GM21447 (cell line): Measurements from ENCODE around the gene SEC14L6.

Experiments
- ATAC-seq: cut with Tn5 transposase; IDR thresholded peaks from one replicate; pipeline ENCODE4 v1.9.1; 2021; ENCODE audit not compliant: unreplicated experiment

SEC14L6 gene

DNA sequence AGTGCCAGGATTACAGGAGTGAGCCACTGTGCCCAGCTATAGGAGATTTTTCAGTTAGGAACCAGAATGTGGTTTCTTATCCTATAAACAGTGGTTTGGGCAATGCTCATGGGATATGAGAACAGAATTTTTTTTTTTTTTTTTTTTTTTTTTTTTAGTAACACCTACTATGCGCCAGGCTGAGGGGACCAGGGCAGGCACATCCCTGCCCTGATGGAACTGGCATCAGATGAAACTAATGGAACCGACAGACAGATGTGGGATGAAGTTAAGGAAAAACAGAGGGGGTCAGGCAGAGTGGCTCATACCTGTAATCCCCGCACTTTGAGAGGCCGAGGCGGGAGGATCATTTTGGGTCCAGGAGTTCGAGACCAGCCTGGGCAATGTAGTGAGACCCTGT is 45.9 kb downstream of the SEC14L6 start:
- ATAC-seq = no peak

- no peak for ATAC-seq
Observed at GRCh38 chr22:30497466-30498150, 48.9 kb downstream of the SEC14L6 start.

DNA sequence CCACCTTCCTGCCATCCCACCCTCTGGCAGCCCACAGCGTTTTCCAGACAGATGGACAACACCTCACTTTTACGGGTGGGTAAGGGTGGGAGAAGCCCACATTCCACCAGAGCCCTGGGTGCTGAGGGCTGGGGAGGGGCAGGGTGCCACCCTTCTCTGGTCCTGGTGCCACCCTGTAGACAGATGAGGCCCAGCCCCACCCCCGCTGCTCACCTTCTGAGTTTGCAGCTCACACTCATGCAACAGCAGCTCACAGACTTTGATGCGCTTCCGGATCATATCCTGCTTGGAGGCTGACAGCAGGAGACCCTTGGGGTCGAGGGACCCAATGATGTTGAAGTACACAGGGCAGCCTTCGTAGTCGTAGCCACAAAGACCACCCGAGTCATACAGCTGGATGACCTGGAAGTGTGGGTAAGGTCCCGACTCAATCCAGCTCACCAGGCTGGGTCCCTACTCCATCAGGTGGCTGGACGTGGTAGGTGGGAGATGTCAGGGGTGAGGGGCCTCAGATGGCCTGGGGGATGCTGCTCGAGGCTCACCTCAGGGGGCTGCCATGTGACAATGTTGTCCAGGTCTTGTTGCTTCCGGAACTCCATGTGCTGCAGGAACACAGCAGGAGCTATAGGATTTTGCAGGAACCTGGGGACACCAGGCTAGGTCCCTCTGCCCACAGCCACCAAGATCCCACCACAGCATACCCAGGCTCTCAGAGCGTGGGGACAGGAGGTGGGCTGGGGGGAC is 51.3 kb downstream of the SEC14L6 start:
- ATAC-seq = no peak

DNA sequence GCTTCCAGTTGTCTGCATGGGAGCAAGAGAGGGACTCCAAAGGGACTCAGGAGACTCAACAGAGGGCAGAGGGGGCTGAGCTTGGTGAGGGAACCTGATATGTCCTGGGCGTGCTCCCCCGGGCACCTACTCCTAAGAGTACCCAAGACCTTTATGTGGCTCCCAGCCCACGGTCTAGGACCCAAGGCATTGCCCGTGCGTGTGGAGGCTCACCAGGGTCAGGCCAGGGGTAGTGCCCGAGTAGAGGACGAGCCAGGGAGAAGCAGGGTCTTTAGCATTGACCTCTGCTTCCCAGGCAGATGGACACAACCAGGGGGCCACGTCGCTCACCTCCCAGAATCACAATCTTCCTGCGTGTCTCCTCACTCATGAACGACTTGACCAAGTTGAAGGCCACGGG is 54.4 kb downstream of the SEC14L6 start:
- ATAC-seq = no peak

GRCh38 chr22:30491381-30491780 is 55.2 kb downstream of the SEC14L6 start:
- ATAC-seq = no peak

DNA sequence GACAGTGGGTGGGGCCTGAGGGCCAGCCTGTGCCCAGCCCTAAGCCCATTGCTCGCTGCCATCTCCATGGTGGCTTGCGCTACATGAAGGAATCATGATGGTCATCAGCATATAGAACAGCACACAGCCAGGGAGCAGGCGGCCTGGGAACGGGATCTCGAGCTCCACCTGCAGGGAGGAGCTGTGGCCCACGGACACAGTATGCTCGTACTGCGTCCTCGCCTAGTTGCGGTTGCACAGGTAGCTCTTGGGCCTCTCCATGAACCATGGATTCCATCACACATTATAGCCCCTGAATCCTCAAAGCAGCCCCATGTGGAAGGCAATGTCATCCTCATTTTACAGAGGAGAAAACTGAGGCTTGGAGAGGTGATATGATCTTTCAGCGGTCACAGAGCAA is 56.1 kb downstream of the SEC14L6 start:
- ATAC-seq = no peak

GRCh38 chr22:30488121-30488520 is 58.4 kb downstream of the SEC14L6 start:
- no peak for ATAC-seq

GRCh38 chr22:30486661-30487115 is 59.9 kb downstream of the SEC14L6 start:
- no peak for ATAC-seq

GRCh38 chr22:30486118-30486517 is 60.4 kb downstream of the SEC14L6 start:
- ATAC-seq = no peak

DNA sequence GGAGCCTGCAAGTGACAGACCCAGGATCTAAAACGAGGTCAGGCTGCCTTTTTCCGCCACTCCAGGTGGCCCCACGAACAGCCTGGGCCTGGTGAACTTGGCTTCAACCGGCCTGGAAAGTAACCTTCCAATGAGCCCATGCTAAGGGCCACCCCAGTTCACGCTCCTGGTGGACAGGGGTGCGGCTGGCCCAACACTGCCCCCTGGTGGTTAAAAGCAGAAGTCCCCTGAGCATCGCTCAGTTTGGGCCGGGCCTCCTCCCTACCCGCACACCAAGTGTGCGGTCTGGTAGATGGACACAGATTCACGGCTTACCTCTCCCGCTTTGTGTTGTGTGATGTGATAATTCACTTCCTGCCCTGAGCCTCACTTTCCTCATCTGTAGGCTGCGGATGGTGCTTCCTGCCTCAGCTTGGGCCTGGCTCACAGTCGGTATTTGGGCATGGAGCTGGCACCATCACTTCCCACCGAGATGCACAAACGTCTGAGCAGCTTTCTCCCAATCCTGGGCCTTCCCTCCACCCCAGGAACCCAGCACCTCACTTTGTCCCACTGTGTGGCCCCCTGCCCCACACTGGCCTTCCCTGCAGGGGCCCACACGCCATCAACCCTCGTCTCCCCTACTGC is 61.1 kb downstream of the SEC14L6 start:
- ATAC-seq = no peak

- no peak for ATAC-seq
Observed at GRCh38 chr22:30483169-30483568, 63.4 kb downstream of the SEC14L6 start.

GRCh38 chr22:30481711-30482110 is 64.8 kb downstream of the SEC14L6 start:
- ATAC-seq = no peak

DNA sequence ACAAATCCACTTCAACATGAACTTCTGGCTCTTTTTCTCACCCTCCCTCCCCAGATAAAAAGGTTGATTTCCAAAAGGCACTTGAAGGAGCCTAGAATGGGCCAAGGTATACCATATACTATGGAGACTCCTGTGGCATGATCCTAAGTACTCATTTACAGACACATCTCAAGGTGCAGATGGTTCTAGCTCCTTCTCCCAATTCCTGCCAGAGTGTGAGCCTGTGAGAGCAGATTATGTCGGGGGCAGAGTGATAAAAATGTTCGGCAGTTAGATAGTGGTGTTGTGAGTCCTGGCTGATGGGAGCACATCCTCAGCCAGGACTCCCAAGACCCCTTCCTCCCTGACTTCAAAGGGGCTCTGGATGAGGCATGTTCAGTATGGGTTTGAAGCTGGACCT is 66.6 kb downstream of the SEC14L6 start:
- no peak for ATAC-seq

GRCh38 chr22:30474683-30475424 is 71.7 kb downstream of the SEC14L6 start:
- no peak for ATAC-seq

GRCh38 chr22:30474121-30474520 is 72.4 kb downstream of the SEC14L6 start:
- ATAC-seq = no peak

- ATAC-seq = no peak
Observed at GRCh38 chr22:30472994-30473720, 73.4 kb downstream of the SEC14L6 start.
